ENCODE data around the gene MPZL1. TPM values are rescaled to one million over a fixed set of nuclear protein-coding genes. Genes with fewer than 3 reads are reported as not detected.

The MPZL1 gene
- total and polyA plus RNA-seq, 2 donors (not counting 3 experiments of a cell fraction or from before 2014, with no cell fraction given), result 41.7 to 99.1 TPM

GRCh38 chr1:167808104-167808503 is 86.3 kb downstream of the MPZL1 start:
- H3K9me3 ChIP-seq (replicated peaks; ENCODE audit: control insufficient read depth, insufficient read depth, low read length), result no peaks in the 10 kb centered on the region
- dilution Hi-C loops (cut with MboI; ENCODE audit: extremely low pct_ligation_motif_present, low sequenced_read_pairs), result no loop called here
- H2AFZ ChIP-seq (ENCODE audit: low read depth, low read length), result no peak overlapping the region
- H3K4me2 ChIP-seq (ENCODE audit: insufficient read depth, low read length), result no peak overlapping the region
- DNase-seq (ENCODE audit: low read depth, low spot score), result no peak
- POLR2A ChIA-PET, result no interaction called here
- no peak overlapping the region for H3K9ac ChIP-seq (replicated peaks; ENCODE audit: extremely low read depth, insufficient read depth, low read length)
- H3K27ac ChIP-seq (ENCODE audit: insufficient read depth, low read depth, low read length), result no peak overlapping the region
- no peaks in the 10 kb centered on the region for H3K27me3 ChIP-seq (ENCODE audit: control insufficient read depth in 2 of 2, insufficient read depth in 2 of 2, low read length in 2 of 2)
- FAIRE-seq, result no peak
- CTCF ChIA-PET, result interaction anchor here (1.5 to 2.3 kb wide), 2 partner anchors 93 to 274 kb away, joined by 6 to 9 read pairs; no protein-coding TSS in a partner anchor
- H3K9me1 ChIP-seq (replicated peaks; ENCODE audit: control insufficient read depth, extremely low read depth, insufficient read depth, low read length), result no peaks in the 10 kb centered on the region
- TF ChIP-seq EZH2 (IDR thresholded peaks at IDR 0.05; ENCODE audit: borderline replicate concordance, low read depth, low read length, severe bottlenecking) (no peak), FOS (IDR thresholded peaks at IDR 0.05; ENCODE audit: borderline replicate concordance, insufficient read depth, low read length) (peak; percentile 38)
- TF ChIP-seq, protein P1, sequence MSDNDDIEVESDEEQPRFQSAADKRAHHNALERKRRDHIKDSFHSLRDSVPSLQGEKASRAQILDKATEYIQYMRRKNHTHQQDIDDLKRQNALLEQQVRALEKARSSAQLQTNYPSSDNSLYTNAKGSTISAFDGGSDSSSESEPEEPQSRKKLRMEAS (IDR thresholded peaks at IDR 0.05; ENCODE audit: insufficient read depth, insufficient read length), result no peak
- intact Hi-C loops (cut with micrococcal nuclease), result no loop called here
- peaks cover 3% of the 10 kb centered on the region for H3K4me1 ChIP-seq (ENCODE audit: control insufficient read depth, extremely low read depth, insufficient read depth, low read length)
- BruUV-seq (replicated peaks), result no TSS peak
- H3K36me3 ChIP-seq (ENCODE audit: control insufficient read depth in 2 of 2, extremely low read depth in 1 of 2, insufficient read depth in 2 of 2, low read length in 2 of 2), result no peaks in the 10 kb centered on the region
- H3K79me2 ChIP-seq (ENCODE audit: control insufficient read depth, insufficient read depth, low read length), result no peaks in the 10 kb centered on the region
- H3K4me3 ChIP-seq (replicated peaks in 1 of 3; ENCODE audit: insufficient read depth in 1 of 3, low read depth in 1 of 3, low read length in 3 of 3), result no peak overlapping the region
- H4K20me1 ChIP-seq (replicated peaks; ENCODE audit: control insufficient read depth, extremely low read depth, insufficient read depth, low read length), result no peaks in the 10 kb centered on the region

DNA sequence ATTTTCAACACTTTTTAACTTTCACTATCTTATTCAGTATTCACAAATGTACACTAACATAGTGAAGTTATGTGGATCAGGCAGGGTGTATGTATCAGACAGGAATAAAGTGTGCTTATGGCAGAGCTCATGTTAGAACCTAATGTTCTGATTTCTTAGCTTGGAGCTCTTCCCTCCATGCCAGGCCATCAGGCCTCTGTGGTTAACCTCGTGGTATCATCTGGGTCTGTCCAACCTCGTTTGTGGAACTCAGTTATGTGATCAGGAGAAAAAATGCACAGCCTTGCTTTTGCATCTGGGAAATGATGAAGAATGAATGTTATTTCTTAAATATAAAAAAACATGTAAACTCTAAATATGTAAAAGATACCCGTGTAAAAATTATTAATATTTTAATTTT is 86.9 kb downstream of the MPZL1 start:
- DNase-seq (ENCODE audit: low read depth, low spot score), result no peak
- Histone ChIP-seq H3K79me2 (ENCODE audit: control insufficient read depth, insufficient read depth, low read length) (no peaks in the 10 kb centered on the region), H3K27me3 (ENCODE audit: control insufficient read depth in 2 of 2, insufficient read depth in 2 of 2, low read length in 2 of 2) (no peaks in the 10 kb centered on the region), H4K20me1 (replicated peaks; ENCODE audit: control insufficient read depth, extremely low read depth, insufficient read depth, low read length) (no peaks in the 10 kb centered on the region), H3K36me3 (ENCODE audit: control insufficient read depth in 2 of 2, extremely low read depth in 1 of 2, insufficient read depth in 2 of 2, low read length in 2 of 2) (no peaks in the 10 kb centered on the region), H2AFZ (ENCODE audit: low read depth, low read length) (no peak overlapping the region), H3K4me1 (ENCODE audit: control insufficient read depth, extremely low read depth, insufficient read depth, low read length) (no peaks in the 10 kb centered on the region), H3K9me1 (replicated peaks; ENCODE audit: control insufficient read depth, extremely low read depth, insufficient read depth, low read length) (no peaks in the 10 kb centered on the region), H3K9ac (replicated peaks; ENCODE audit: extremely low read depth, insufficient read depth, low read length) (no peak overlapping the region), H3K4me2 (ENCODE audit: insufficient read depth, low read length) (no peak overlapping the region), H3K9me3 (replicated peaks; ENCODE audit: control insufficient read depth, insufficient read depth, low read length) (no peaks in the 10 kb centered on the region), H3K4me3 (replicated peaks in 1 of 3; ENCODE audit: insufficient read depth in 1 of 3, low read depth in 1 of 3, low read length in 3 of 3) (no peak overlapping the region), H3K27ac (ENCODE audit: insufficient read depth, low read depth, low read length) (no peak overlapping the region)
- TF ChIP-seq MYC (IDR thresholded peaks at IDR 0.05; ENCODE audit: low read depth, low read length), result no peak
- no peak for TF ChIP-seq FOS (IDR thresholded peaks at IDR 0.05; ENCODE audit: borderline replicate concordance, insufficient read depth, low read length)
- no peak for TF ChIP-seq JUN (IDR thresholded peaks at IDR 0.05; ENCODE audit: borderline replicate concordance, insufficient read depth, insufficient read length, low read depth)
- no peak for TF ChIP-seq EZH2 (IDR thresholded peaks at IDR 0.05; ENCODE audit: borderline replicate concordance, low read depth, low read length, severe bottlenecking)
- POLR2A ChIA-PET, result no interaction called here
- no TSS peak for BruUV-seq (replicated peaks)
- CTCF ChIA-PET, result interaction anchor here (2.3 kb wide), 1 partner anchor 274 kb away, joined by 9 read pairs; no protein-coding TSS in a partner anchor
- dilution Hi-C loops (cut with MboI; ENCODE audit: extremely low pct_ligation_motif_present, low sequenced_read_pairs), result no loop called here
- intact Hi-C loops (cut with micrococcal nuclease), result no loop called here
- no peak for FAIRE-seq
